SJCRH30 (cell line): Measurements from ENCODE around the gene LGI2. TPM values are rescaled to one million over a fixed set of nuclear protein-coding genes. Genes with fewer than 3 reads are reported as not detected.

Source experiments
- DNase-seq, 2 experiments: peaks; one replicate each; pipeline ENCODE4 v3.0.0-alpha.2; 2015 to 2020
- H3K27ac ChIP-seq: fragments of 250-450 bp; sonication (Bioruptor Pico); 2 replicates; pipeline ENCODE4 v1.5.1; 2020; ENCODE audit warnings: mild to moderate bottlenecking, moderate library complexity
- H3K27me3 ChIP-seq: fragments of 250-450 bp; sonication (Bioruptor Pico); 2 replicates; pipeline ENCODE4 v1.5.1; 2020; ENCODE audit warnings: mild to moderate bottlenecking, moderate library complexity
- H3K36me3 ChIP-seq: fragments of 250-450 bp; sonication (Bioruptor Pico); 2 replicates; pipeline ENCODE4 v1.5.1; 2020; ENCODE audit warnings: mild to moderate bottlenecking, moderate library complexity
- H3K4me1 ChIP-seq: fragments of 250-450 bp; sonication (Bioruptor Pico); 2 replicates; pipeline ENCODE4 v1.5.1; 2020; ENCODE audit warnings: mild to moderate bottlenecking, moderate library complexity
- H3K4me3 ChIP-seq: fragments of 250-450 bp; sonication (Bioruptor Pico); 2 replicates; pipeline ENCODE4 v1.5.1; 2020; ENCODE audit warnings: mild to moderate bottlenecking, moderate library complexity
- H3K9me3 ChIP-seq: fragments of 250-450 bp; sonication (Bioruptor Pico); replicated peaks from 2 replicates; pipeline ENCODE4 v1.5.1; 2020; ENCODE audit warnings: mild to moderate bottlenecking, moderate library complexity
- total RNA-seq: library from RNA; depleted of rRNA; stranded (reverse); fragments of >200 nt; shearing (Covaris generic); gene quantifications from 2 replicates; pipeline ENCODE4 v1.2.3, GENCODE V29; 2014

The LGI2 gene
- total RNA-seq, 1 experiment from 2014 or later = 10.8 TPM

GRCh38 chr4:24970635-24971034 lies 60.1 kb downstream of the LGI2 start:
- H3K27me3 ChIP-seq = peaks cover 6% of the 10 kb centered on the region; the same call in 1 of the 2 replicates
- H3K36me3 ChIP-seq = no peaks in the 10 kb centered on the region
- no peak overlapping the region for H3K4me3 ChIP-seq
- H3K27ac ChIP-seq = no peak overlapping the region
- H3K4me1 ChIP-seq = no peaks in the 10 kb centered on the region
- no peaks in the 10 kb centered on the region for H3K9me3 ChIP-seq
- DNase-seq = no peak

- H3K36me3 ChIP-seq = no peaks in the 10 kb centered on the region
- no peak overlapping the region for H3K27ac ChIP-seq
- H3K9me3 ChIP-seq = no peaks in the 10 kb centered on the region
- H3K27me3 ChIP-seq = peaks cover 6% of the 10 kb centered on the region; the same call in 1 of the 2 replicates
- no peak for DNase-seq
- H3K4me3 ChIP-seq = no peak overlapping the region
- no peaks in the 10 kb centered on the region for H3K4me1 ChIP-seq
Measured at GRCh38 chr4:24970191-24970590, 60.6 kb downstream of the LGI2 start.

GRCh38 chr4:24969486-24969885 lies 61.3 kb downstream of the LGI2 start:
- no peak overlapping the region for H3K4me3 ChIP-seq
- no peak overlapping the region for H3K27ac ChIP-seq
- H3K36me3 ChIP-seq = no peaks in the 10 kb centered on the region
- no peaks in the 10 kb centered on the region for H3K4me1 ChIP-seq
- no peak for DNase-seq
- peaks cover 6% of the 10 kb centered on the region; the same call in 1 of the 2 replicates for H3K27me3 ChIP-seq
- H3K9me3 ChIP-seq = no peaks in the 10 kb centered on the region; the same call in 1 of the 2 replicates

- DNase-seq = no peak
- H3K4me1 ChIP-seq = no peaks in the 10 kb centered on the region
- H3K36me3 ChIP-seq = no peaks in the 10 kb centered on the region
- H3K9me3 ChIP-seq = no peaks in the 10 kb centered on the region; the same call in 1 of the 2 replicates
- peaks cover 6% of the 10 kb centered on the region; the same call in 1 of the 2 replicates for H3K27me3 ChIP-seq
- H3K27ac ChIP-seq = no peak overlapping the region
- no peak overlapping the region for H3K4me3 ChIP-seq
Measured at GRCh38 chr4:24968992-24969391, 61.8 kb downstream of the LGI2 start.

- no peak overlapping the region for H3K27ac ChIP-seq
- H3K36me3 ChIP-seq = no peaks in the 10 kb centered on the region
- H3K9me3 ChIP-seq = no peaks in the 10 kb centered on the region; the same call in 1 of the 2 replicates
- H3K27me3 ChIP-seq = peaks cover 2% of the 10 kb centered on the region; the same call in 1 of the 2 replicates
- no peak overlapping the region for H3K4me3 ChIP-seq
- H3K4me1 ChIP-seq = no peaks in the 10 kb centered on the region
- no peak for DNase-seq
Measured at GRCh38 chr4:24968278-24968677, 62.5 kb downstream of the LGI2 start.

- Histone ChIP-seq H3K9me3 (no peaks in the 10 kb centered on the region; the same call in 1 of the 2 replicates), H3K36me3 (no peaks in the 10 kb centered on the region), H3K4me3 (no peak overlapping the region), H3K27ac (no peak overlapping the region), H3K27me3 (no peaks in the 10 kb centered on the region), H3K4me1 (no peaks in the 10 kb centered on the region)
- no peak for DNase-seq
Measured at GRCh38 chr4:24967346-24967745, 63.4 kb downstream of the LGI2 start.

- Histone ChIP-seq H3K4me1 (no peaks in the 10 kb centered on the region), H3K27ac (no peak overlapping the region), H3K36me3 (no peaks in the 10 kb centered on the region), H3K27me3 (no peaks in the 10 kb centered on the region), H3K9me3 (no peaks in the 10 kb centered on the region; the same call in 1 of the 2 replicates), H3K4me3 (no peak overlapping the region)
- no peak for DNase-seq
Measured at GRCh38 chr4:24966076-24966475, 64.7 kb downstream of the LGI2 start.

GRCh38 chr4:24965627-24966026 lies 65.1 kb downstream of the LGI2 start:
- Histone ChIP-seq H3K4me3 (no peak overlapping the region), H3K4me1 (no peaks in the 10 kb centered on the region)

GRCh38 chr4:24963277-24963676 lies 67.5 kb downstream of the LGI2 start:
- H3K27me3 ChIP-seq = no peaks in the 10 kb centered on the region
- H3K9me3 ChIP-seq = no peaks in the 10 kb centered on the region; the same call in 1 of the 2 replicates
- no peak overlapping the region for H3K27ac ChIP-seq
- H3K36me3 ChIP-seq = no peaks in the 10 kb centered on the region
- H3K4me1 ChIP-seq = no peaks in the 10 kb centered on the region
- H3K4me3 ChIP-seq = no peak overlapping the region
- no peak for DNase-seq

More at GRCh38 chr4:24965627-24966026, 65.1 kb downstream of the LGI2 start:
- Histone ChIP-seq H3K36me3 (no peaks in the 10 kb centered on the region), H3K27ac (no peak overlapping the region), H3K27me3 (no peaks in the 10 kb centered on the region), H3K9me3 (no peaks in the 10 kb centered on the region; the same call in 1 of the 2 replicates)
- no peak for DNase-seq

GRCh38 chr4:24957886-24958285 lies 72.9 kb downstream of the LGI2 start:
- DNase-seq = no peak
- Histone ChIP-seq H3K27ac (no peak overlapping the region), H3K27me3 (0 out of 2 replicates have a peak, but pooled peaks cover 2% of the 10 kb centered on the region), H3K9me3 (no peaks in the 10 kb centered on the region), H3K4me3 (no peak overlapping the region), H3K36me3 (no peaks in the 10 kb centered on the region), H3K4me1 (no peaks in the 10 kb centered on the region)

GRCh38 chr4:24956763-24957162 lies 74.0 kb downstream of the LGI2 start:
- no peak overlapping the region for H3K27ac ChIP-seq
- H3K27me3 ChIP-seq = 0 out of 2 replicates have a peak, but pooled peaks cover 2% of the 10 kb centered on the region
- H3K4me3 ChIP-seq = no peak overlapping the region
- no peak for DNase-seq
- H3K36me3 ChIP-seq = no peaks in the 10 kb centered on the region
- H3K4me1 ChIP-seq = no peaks in the 10 kb centered on the region
- no peaks in the 10 kb centered on the region for H3K9me3 ChIP-seq

GRCh38 chr4:24956091-24956490 lies 74.7 kb downstream of the LGI2 start:
- Histone ChIP-seq H3K27ac (no peak overlapping the region), H3K4me1 (no peaks in the 10 kb centered on the region), H3K4me3 (no peak overlapping the region), H3K36me3 (no peaks in the 10 kb centered on the region), H3K27me3 (0 out of 2 replicates have a peak, but pooled peaks cover 2% of the 10 kb centered on the region), H3K9me3 (no peaks in the 10 kb centered on the region)
- no peak for DNase-seq

GRCh38 chr4:24952667-24953066 lies 78.1 kb downstream of the LGI2 start:
- Histone ChIP-seq H3K9me3 (no peaks in the 10 kb centered on the region), H3K36me3 (no peaks in the 10 kb centered on the region), H3K27ac (no peak overlapping the region), H3K4me3 (no peak overlapping the region), H3K27me3 (0 out of 2 replicates have a peak, but pooled peaks cover 2% of the 10 kb centered on the region), H3K4me1 (no peaks in the 10 kb centered on the region)
- no peak for DNase-seq

- H3K9me3 ChIP-seq = no peaks in the 10 kb centered on the region
- no peaks in the 10 kb centered on the region for H3K27me3 ChIP-seq
- H3K4me3 ChIP-seq = no peak overlapping the region
- H3K36me3 ChIP-seq = no peaks in the 10 kb centered on the region
- H3K4me1 ChIP-seq = no peaks in the 10 kb centered on the region
- no peak overlapping the region for H3K27ac ChIP-seq
- no peak for DNase-seq
Measured at GRCh38 chr4:24949970-24950369, 80.8 kb downstream of the LGI2 start.
